HepG2 (cell line): ENCODE data around the gene SENP5. TPM values are rescaled to one million over a fixed set of nuclear protein-coding genes. Genes with fewer than 3 reads are reported as not detected.
A peak's percentile ranks its signal among the peaks of the same experiment; 100 is the strongest.

Experiments used
- CHCHD3 ChIP-seq: sonication (generic); formaldehyde crosslinking; IDR thresholded peaks from 2 replicates; pipeline ENCODE4 v1.8.0; 2022; ENCODE audit warnings: mild to moderate bottlenecking, missing genetic modification reagents, moderate library complexity
- FOSL1 ChIP-seq: sonication (generic); formaldehyde crosslinking; IDR thresholded peaks from 2 replicates; pipeline ENCODE4 v1.9.0; 2021; ENCODE audit warnings: missing genetic modification reagents, borderline replicate concordance
- GZF1 ChIP-seq: sonication (generic); formaldehyde crosslinking; IDR thresholded peaks from 2 replicates; pipeline ENCODE4 v1.5.1; 2020; ENCODE audit warnings: mild to moderate bottlenecking, missing genetic modification reagents
- HDAC2 ChIP-seq: sonication (generic); formaldehyde crosslinking; IDR thresholded peaks from 2 replicates; pipeline ENCODE4 v1.4.0; 2020; ENCODE audit warnings: missing genetic modification reagents
- HES4 ChIP-seq: sonication (generic); formaldehyde crosslinking; IDR thresholded peaks from 2 replicates; pipeline ENCODE4 v1.9.0; 2021; ENCODE audit warnings: mild to moderate bottlenecking, missing genetic modification reagents, borderline replicate concordance
- HMG20B ChIP-seq: conservative IDR thresholded peaks from 2 replicates; pipeline ENCODE4 v1.6.1; 2016; ENCODE audit warnings: missing genetic modification reagents, missing compliant biosample characterization
- KAT7 ChIP-seq: IDR thresholded peaks from 2 replicates; pipeline ENCODE4 v1.6.1; 2018; ENCODE audit warnings: borderline replicate concordance, missing compliant biosample characterization
- MIER3 ChIP-seq: IDR thresholded peaks from 2 replicates; pipeline ENCODE4 v1.6.1; 2016; ENCODE audit warnings: missing compliant biosample characterization, borderline replicate concordance
- MZF1 ChIP-seq: sonication (generic); formaldehyde crosslinking; IDR thresholded peaks from 2 replicates; pipeline ENCODE4 v1.8.1; 2023; ENCODE audit warnings: mild to moderate bottlenecking, missing genetic modification reagents, borderline replicate concordance
- NFIB ChIP-seq: sonication (generic); formaldehyde crosslinking; IDR thresholded peaks from 2 replicates; pipeline ENCODE4 v1.9.0; 2021; ENCODE audit warnings: missing genetic modification reagents, mild to moderate bottlenecking, borderline replicate concordance
- NR2F2 ChIP-seq: IDR thresholded peaks from 2 replicates; pipeline ENCODE4 v1.6.1; 2012; ENCODE audit warnings: low read depth, inconsistent platforms, borderline replicate concordance
- PHF5A ChIP-seq: IDR thresholded peaks from one replicate; pipeline ENCODE4 v1.6.1; 2018; ENCODE audit warnings: low read depth, missing genetic modification reagents; ENCODE audit not compliant: unreplicated experiment
- POLR2G ChIP-seq: fragments of 200-400 bp; formaldehyde crosslinking; IDR thresholded peaks from 2 replicates; pipeline ENCODE4 v1.6.1; 2018; ENCODE audit warnings: mild to moderate bottlenecking, low read depth, low read length, moderate library complexity
- RAD21 ChIP-seq: fragments of 450-650 bp; formaldehyde crosslinking; IDR thresholded peaks from 2 replicates; pipeline ENCODE4 v1.5.0; 2020; ENCODE audit warnings: mild to moderate bottlenecking
- RAD51 ChIP-seq: fragments of 450-650 bp; IDR thresholded peaks from 2 replicates; pipeline ENCODE4 v1.6.1; 2016; ENCODE audit warnings: borderline replicate concordance
- SMARCC2 ChIP-seq: fragments of 450-650 bp; IDR thresholded peaks from 2 replicates; pipeline ENCODE4 v1.6.1; 2017; ENCODE audit warnings: antibody characterized with exemption, mild to moderate bottlenecking
- SNRNP70 ChIP-seq: fragments of 200-400 bp; formaldehyde crosslinking; IDR thresholded peaks from 2 replicates; pipeline ENCODE4 v1.6.1; 2017; ENCODE audit warnings: mild to moderate bottlenecking, low read depth, low read length, moderate library complexity
- SP2 ChIP-seq: sonication (generic); formaldehyde crosslinking; IDR thresholded peaks from 2 replicates; pipeline ENCODE4 v1.5.1; 2020; ENCODE audit warnings: mild to moderate bottlenecking, missing genetic modification reagents
- TSC22D2 ChIP-seq: sonication (generic); formaldehyde crosslinking; IDR thresholded peaks from 2 replicates; pipeline ENCODE4 v1.5.1; 2020; ENCODE audit warnings: missing genetic modification reagents, mild to moderate bottlenecking, borderline replicate concordance
- ZBTB7B ChIP-seq: sonication (generic); formaldehyde crosslinking; IDR thresholded peaks from 2 replicates; pipeline ENCODE4 v1.4.0; 2020; ENCODE audit warnings: missing genetic modification reagents
- ZFP62 ChIP-seq: sonication (generic); formaldehyde crosslinking; IDR thresholded peaks from 2 replicates; pipeline ENCODE4 v1.4.0; 2020; ENCODE audit warnings: missing genetic modification reagents
- ZNF224 ChIP-seq: sonication (generic); formaldehyde crosslinking; IDR thresholded peaks from 2 replicates; pipeline ENCODE4 v1.5.0; 2020; ENCODE audit warnings: mild to moderate bottlenecking, missing genetic modification reagents
- ZNF333 ChIP-seq: sonication (generic); formaldehyde crosslinking; IDR thresholded peaks from 2 replicates; pipeline ENCODE4 v1.4.0; 2020; ENCODE audit warnings: mild to moderate bottlenecking, missing genetic modification reagents, borderline replicate concordance
- ZNF451 ChIP-seq: sonication (generic); formaldehyde crosslinking; IDR thresholded peaks from 2 replicates; pipeline ENCODE4 v1.5.0; 2020; ENCODE audit warnings: mild to moderate bottlenecking, missing genetic modification reagents
- ZNF549 ChIP-seq: sonication (generic); formaldehyde crosslinking; IDR thresholded peaks from 2 replicates; pipeline ENCODE4 v1.5.0; 2020; ENCODE audit warnings: missing genetic modification reagents
- polyA plus RNA-seq, 8 experiments: library from polyadenylated mRNA; depleted of rRNA in 3 of 8; stranded (reverse) in 7 of 8; unstranded in 1 of 8; fragments of >200 nt; fragmentation: Illumina TruSeq in 4 of 8; extraction: Trizol in 4 of 8; gene quantifications; 2 replicates each; pipeline versions ENCODE4 v1.2.1 to v1.2.3, GENCODE V29; 2011 to 2016; ENCODE audit warnings: low read depth in 4 of 8, missing spikeins in 1 of 8, mixed read lengths in 1 of 8; ENCODE audit not compliant: insufficient read depth in 1 of 8
- total RNA-seq, 5 experiments: library from RNA; depleted of rRNA; stranded (reverse); fragments of >200 nt; fragmentation: Illumina TruSeq; extraction: Trizol; gene quantifications; 2 replicates each; pipeline ENCODE4 v1.2.3, GENCODE V29; 2016; ENCODE audit warnings: low read depth in 1 of 5
- TF ChIP-seq, protein P1 (sequence below), 2 experiments: IDR thresholded peaks; 2 replicates each; pipeline ENCODE4 v1.6.1; 2011 to 2012; ENCODE audit warnings: low read length in 2 of 2, borderline replicate concordance in 1 of 2, low read depth in 1 of 2, mild to moderate bottlenecking in 1 of 2, moderate library complexity in 1 of 2
- TF ChIP-seq, protein P2 (sequence below): sonication (generic); formaldehyde crosslinking; conservative IDR thresholded peaks from 2 replicates; pipeline ENCODE4 v1.4.0; 2020; ENCODE audit warnings: missing genetic modification reagents

The SENP5 gene
- total and polyA plus RNA-seq, 2 of the 13 experiments (the other 11 are each of a cell fraction or from before 2014, with no cell fraction given), result 17.6 to 30.9 TPM

DNA sequence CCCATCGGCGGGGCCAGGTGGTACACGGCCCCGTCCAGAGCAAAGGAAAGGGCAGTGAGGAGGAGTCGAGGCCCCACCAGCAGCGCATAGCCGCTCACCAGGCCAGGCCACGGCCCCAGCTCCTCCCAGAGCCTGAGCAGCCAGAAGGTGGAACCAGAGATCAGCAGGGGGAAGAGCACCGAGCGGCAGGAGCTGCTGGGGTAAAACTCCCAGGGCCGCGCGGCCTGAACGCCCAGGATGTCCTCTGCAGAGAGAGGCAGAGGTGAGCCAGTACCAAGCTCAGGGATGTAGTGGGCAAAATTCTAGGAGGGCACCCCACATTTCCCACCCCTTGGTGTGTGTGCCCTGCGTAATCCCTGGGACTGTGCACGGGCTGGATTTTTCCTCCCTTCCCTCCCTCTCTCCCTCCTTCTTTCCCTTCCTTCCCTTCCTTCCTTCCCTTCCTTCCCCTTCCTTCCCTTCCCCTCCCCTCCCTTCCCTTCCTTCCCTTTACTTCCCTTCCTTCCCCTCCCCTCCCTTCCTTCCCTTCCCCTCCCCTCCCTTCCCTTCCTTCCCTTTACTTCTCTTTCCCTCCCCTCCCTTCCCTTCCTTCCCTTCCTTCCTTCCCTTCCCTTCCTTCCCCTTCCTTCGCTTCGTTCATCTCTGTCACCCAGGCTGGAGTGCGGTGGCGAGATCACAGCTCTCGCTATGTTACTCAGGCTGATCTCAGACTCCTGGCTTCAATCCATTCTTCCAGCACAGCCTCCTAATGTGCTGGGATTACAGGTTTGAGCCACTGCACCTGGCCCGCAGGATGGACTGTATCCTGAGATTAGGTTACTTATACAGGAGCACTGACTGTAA lies 80.9 kb downstream of the SENP5 start (continued):
- TF ChIP-seq NFIB (CRISPR knock-in tag) (no peak), ZNF451 (CRISPR knock-in tag) (0 out of 2 replicates have a peak, but pooled peaks have one; percentile 51), SMARCC2 (no peak), HDAC2 (CRISPR knock-in tag) (0 out of 2 replicates have a peak, but pooled peaks have one; percentile 35), TSC22D2 (no peak), KAT7 (CRISPR knock-in tag) (no peak; the same call in 1 of the 2 replicates), POLR2G (peak; percentile 55; the same call in 1 of the 2 replicates), HES4 (CRISPR knock-in tag) (no peak), PHF5A (CRISPR knock-in tag) (no peak), ZFP62 (no peak), SNRNP70 (no peak), ZNF224 (CRISPR knock-in tag) (no peak), CHCHD3 (CRISPR knock-in tag) (0 out of 2 replicates have a peak, but pooled peaks have one; percentile 57), ZNF549 (CRISPR knock-in tag) (no peak), ZNF333 (no peak), MIER3 (CRISPR knock-in tag) (no peak), SP2 (no peak), GZF1 (CRISPR knock-in tag) (0 out of 2 replicates have a peak, but pooled peaks have one; percentile 46), HMG20B (CRISPR knock-in tag) (no peak), NR2F2 (no peak), MZF1 (no peak), RAD51 (no peak), FOSL1 (CRISPR knock-in tag) (no peak), RAD21 (CRISPR knock-in tag) (peak; percentile 85), ZBTB7B (CRISPR knock-in tag) (no peak)
- TF ChIP-seq, protein P1, sequence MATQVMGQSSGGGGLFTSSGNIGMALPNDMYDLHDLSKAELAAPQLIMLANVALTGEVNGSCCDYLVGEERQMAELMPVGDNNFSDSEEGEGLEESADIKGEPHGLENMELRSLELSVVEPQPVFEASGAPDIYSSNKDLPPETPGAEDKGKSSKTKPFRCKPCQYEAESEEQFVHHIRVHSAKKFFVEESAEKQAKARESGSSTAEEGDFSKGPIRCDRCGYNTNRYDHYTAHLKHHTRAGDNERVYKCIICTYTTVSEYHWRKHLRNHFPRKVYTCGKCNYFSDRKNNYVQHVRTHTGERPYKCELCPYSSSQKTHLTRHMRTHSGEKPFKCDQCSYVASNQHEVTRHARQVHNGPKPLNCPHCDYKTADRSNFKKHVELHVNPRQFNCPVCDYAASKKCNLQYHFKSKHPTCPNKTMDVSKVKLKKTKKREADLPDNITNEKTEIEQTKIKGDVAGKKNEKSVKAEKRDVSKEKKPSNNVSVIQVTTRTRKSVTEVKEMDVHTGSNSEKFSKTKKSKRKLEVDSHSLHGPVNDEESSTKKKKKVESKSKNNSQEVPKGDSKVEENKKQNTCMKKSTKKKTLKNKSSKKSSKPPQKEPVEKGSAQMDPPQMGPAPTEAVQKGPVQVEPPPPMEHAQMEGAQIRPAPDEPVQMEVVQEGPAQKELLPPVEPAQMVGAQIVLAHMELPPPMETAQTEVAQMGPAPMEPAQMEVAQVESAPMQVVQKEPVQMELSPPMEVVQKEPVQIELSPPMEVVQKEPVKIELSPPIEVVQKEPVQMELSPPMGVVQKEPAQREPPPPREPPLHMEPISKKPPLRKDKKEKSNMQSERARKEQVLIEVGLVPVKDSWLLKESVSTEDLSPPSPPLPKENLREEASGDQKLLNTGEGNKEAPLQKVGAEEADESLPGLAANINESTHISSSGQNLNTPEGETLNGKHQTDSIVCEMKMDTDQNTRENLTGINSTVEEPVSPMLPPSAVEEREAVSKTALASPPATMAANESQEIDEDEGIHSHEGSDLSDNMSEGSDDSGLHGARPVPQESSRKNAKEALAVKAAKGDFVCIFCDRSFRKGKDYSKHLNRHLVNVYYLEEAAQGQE (IDR thresholded peaks at IDR 0.05; ENCODE audit: borderline replicate concordance in 1 of 2, low read depth in 1 of 2, low read length in 2 of 2), result no peak
- TF ChIP-seq, protein P2, sequence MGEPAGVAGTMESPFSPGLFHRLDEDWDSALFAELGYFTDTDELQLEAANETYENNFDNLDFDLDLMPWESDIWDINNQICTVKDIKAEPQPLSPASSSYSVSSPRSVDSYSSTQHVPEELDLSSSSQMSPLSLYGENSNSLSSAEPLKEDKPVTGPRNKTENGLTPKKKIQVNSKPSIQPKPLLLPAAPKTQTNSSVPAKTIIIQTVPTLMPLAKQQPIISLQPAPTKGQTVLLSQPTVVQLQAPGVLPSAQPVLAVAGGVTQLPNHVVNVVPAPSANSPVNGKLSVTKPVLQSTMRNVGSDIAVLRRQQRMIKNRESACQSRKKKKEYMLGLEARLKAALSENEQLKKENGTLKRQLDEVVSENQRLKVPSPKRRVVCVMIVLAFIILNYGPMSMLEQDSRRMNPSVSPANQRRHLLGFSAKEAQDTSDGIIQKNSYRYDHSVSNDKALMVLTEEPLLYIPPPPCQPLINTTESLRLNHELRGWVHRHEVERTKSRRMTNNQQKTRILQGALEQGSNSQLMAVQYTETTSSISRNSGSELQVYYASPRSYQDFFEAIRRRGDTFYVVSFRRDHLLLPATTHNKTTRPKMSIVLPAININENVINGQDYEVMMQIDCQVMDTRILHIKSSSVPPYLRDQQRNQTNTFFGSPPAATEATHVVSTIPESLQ (CRISPR knock-in tag), result no peak
